Tibial artery (tissue), 4 donors: ENCODE results near the gene ZMIZ1.

Experiments
- DNase-seq, 2 donors: peaks; one replicate each; pipeline ENCODE4 v3.0.0-alpha.2; 2019
- H3K27ac ChIP-seq, 2 donors: fragments of 200-600 bp; sonication (generic) in 1 of 2; 1 replicate in 1 of 2; 2 replicates in 1 of 2; pipeline ENCODE4 v1.5.1; 2018 to 2019; ENCODE audit warnings: mild to moderate bottlenecking in 1 of 2
- H3K27me3 ChIP-seq, 2 donors: fragments of 200-600 bp; sonication (generic) in 1 of 2; one replicate each; pipeline versions ENCODE4 v1.5.1 to v1.6.0; 2016 to 2019
- H3K36me3 ChIP-seq, 3 donors: fragments of 200-600 bp; sonication (generic) in 2 of 3; one replicate each; pipeline ENCODE4 v1.5.1; 2016 to 2019; ENCODE audit warnings: mild to moderate bottlenecking in 2 of 3
- H3K4me1 ChIP-seq, 4 donors: fragments of 200-600 bp; sonication (generic) in 2 of 4; 1 replicate in 3 of 4; 2 replicates in 1 of 4; pipeline ENCODE4 v1.5.1; 2016 to 2019
- H3K4me3 ChIP-seq, 2 donors: fragments of 200-600 bp; sonication (generic) in 1 of 2; 1 replicate in 1 of 2; 2 replicates in 1 of 2; pipeline ENCODE4 v1.5.1; 2018 to 2019; ENCODE audit warnings: mild to moderate bottlenecking in 2 of 2
- H3K9me3 ChIP-seq, 3 donors: fragments of 200-600 bp; sonication (generic) in 1 of 3; one replicate each; pipeline ENCODE4 v1.5.1; 2016 to 2019
- CTCF ChIP-seq, 2 experiments: fragments of 200-600 bp in 1 of 2; fragments of 450-650 bp in 1 of 2; IDR thresholded peaks; one replicate each; pipeline ENCODE4 v1.5.1; 2017 to 2019; ENCODE audit warnings: antibody characterized with exemption in 2 of 2, mild to moderate bottlenecking in 1 of 2, moderate library complexity in 1 of 2
- intact Hi-C: fragments of 100-400 bp; cut with DNase I; formaldehyde crosslinking; loops from one replicate; pipeline ENCODE4 v1.15.0; 2023; ENCODE audit warnings: low total_unique reads

Gene ZMIZ1

GRCh38 chr10:79230850-79231249 lies 162.1 kb downstream of the ZMIZ1 start:
- no peak for TF ChIP-seq CTCF (IDR thresholded peaks at IDR 0.05)
- no peak overlapping the region for H3K4me3 ChIP-seq
- H3K27me3 ChIP-seq: no peaks in the 10 kb centered on the region
- H3K9me3 ChIP-seq: no peaks in the 10 kb centered on the region
- DNase-seq: no peak
- intact Hi-C loops: no loop called here
- H3K36me3 ChIP-seq: peaks cover 0 to 29% (median 23%) of the 10 kb centered on the region in 3 donors
- H3K27ac ChIP-seq: no peak overlapping the region
- H3K4me1 ChIP-seq: peaks cover 0 to 14% (median 0%) of the 10 kb centered on the region in 4 donors

GRCh38 chr10:79231908-79232307 lies 163.1 kb downstream of the ZMIZ1 start:
- intact Hi-C loops: no loop called here
- no peak for DNase-seq
- Histone ChIP-seq H3K9me3 (no peaks in the 10 kb centered on the region), H3K36me3 (peaks cover 0 to 29% (median 26%) of the 10 kb centered on the region in 3 donors), H3K27ac (no peak overlapping the region), H3K4me1 (peaks cover 0 to 16% (median 0%) of the 10 kb centered on the region in 4 donors), H3K4me3 (no peak overlapping the region), H3K27me3 (no peaks in the 10 kb centered on the region)
- TF ChIP-seq CTCF (IDR thresholded peaks at IDR 0.05): no peak

- H3K4me3 ChIP-seq: no peak overlapping the region
- no peak for DNase-seq
- intact Hi-C loops: no loop called here
- peaks cover 0 to 24% (median 2%) of the 10 kb centered on the region in 4 donors for H3K4me1 ChIP-seq
- no peaks in the 10 kb centered on the region for H3K9me3 ChIP-seq
- no peak overlapping the region for H3K27ac ChIP-seq
- no peaks in the 10 kb centered on the region for H3K27me3 ChIP-seq
- TF ChIP-seq CTCF (IDR thresholded peaks at IDR 0.05): no peak
- peaks cover 0 to 29% (median 22%) of the 10 kb centered on the region in 3 donors for H3K36me3 ChIP-seq
Measured at GRCh38 chr10:79232864-79233263, 164.1 kb downstream of the ZMIZ1 start.

GRCh38 chr10:79234391-79235315 lies 165.9 kb downstream of the ZMIZ1 start:
- intact Hi-C loops: no loop called here
- no peak for DNase-seq
- peaks cover 0 to 41% (median 4%) of the 10 kb centered on the region in 4 donors for H3K4me1 ChIP-seq
- no peaks in the 10 kb centered on the region for H3K27me3 ChIP-seq
- no peaks in the 10 kb centered on the region for H3K9me3 ChIP-seq
- H3K27ac ChIP-seq: no peak overlapping the region
- no peak for TF ChIP-seq CTCF (IDR thresholded peaks at IDR 0.05)
- peaks cover 0 to 23% (median 13%) of the 10 kb centered on the region in 3 donors for H3K36me3 ChIP-seq
- H3K4me3 ChIP-seq: no peak overlapping the region

- Histone ChIP-seq H3K4me1 (peaks cover 0 to 49% (median 4%) of the 10 kb centered on the region in 4 donors), H3K27me3 (no peaks in the 10 kb centered on the region), H3K4me3 (no peak overlapping the region), H3K9me3 (no peaks in the 10 kb centered on the region), H3K27ac (no peak overlapping the region), H3K36me3 (peaks cover 0 to 12% (median 5%) of the 10 kb centered on the region in 3 donors)
- DNase-seq: no peak
- no peak for TF ChIP-seq CTCF (IDR thresholded peaks at IDR 0.05)
- intact Hi-C loops: no loop called here
Measured at GRCh38 chr10:79235765-79236432, 167.1 kb downstream of the ZMIZ1 start.
